ENCODE measurements around the gene FAM53B. TPM values are rescaled to one million over a fixed set of nuclear protein-coding genes. Genes with fewer than 3 reads are reported as not detected.

The FAM53B gene
- total RNA-seq, 4 donors from 2014 or later: 63.5 to 75.5 (median 67.3) TPM

GRCh38 chr10:124668517-124669051 lies 75.6 kb downstream of the FAM53B start:
- no peaks in the 10 kb centered on the region for H3K27me3 ChIP-seq
- TF ChIP-seq POLR2AphosphoS5 (IDR thresholded peaks at IDR 0.05): no peak
- TF ChIP-seq EP300 (IDR thresholded peaks at IDR 0.05): no peak
- no peak for TF ChIP-seq POLR2A (IDR thresholded peaks at IDR 0.05)
- TF ChIP-seq CTCF (IDR thresholded peaks at IDR 0.05): no peak
- DNase-seq (ENCODE audit: low spot score in 2 of 2): no peak
- H3K9me3 ChIP-seq: no peaks in the 10 kb centered on the region
- peaks cover 8% of the 10 kb centered on the region for H3K36me3 ChIP-seq
- H3K4me1 ChIP-seq: peaks cover 70% of the 10 kb centered on the region
- WGBS: 41% methylated on average over 6 of the region's 11 CpGs
- peak overlapping the region; percentile 30 for H3K27ac ChIP-seq
- no peak overlapping the region for H3K4me3 ChIP-seq

GRCh38 chr10:124667425-124668345 lies 76.5 kb downstream of the FAM53B start:
- peaks cover 66% of the 10 kb centered on the region for H3K4me1 ChIP-seq
- no peaks in the 10 kb centered on the region for H3K27me3 ChIP-seq
- 65% methylated on average over 12 of the region's 15 CpGs for WGBS
- TF ChIP-seq CTCF (IDR thresholded peaks at IDR 0.05) (no peak), EP300 (IDR thresholded peaks at IDR 0.05) (no peak), POLR2AphosphoS5 (IDR thresholded peaks at IDR 0.05) (no peak), POLR2A (IDR thresholded peaks at IDR 0.05) (no peak)
- no peak for DNase-seq (ENCODE audit: low spot score in 2 of 2)
- no peaks in the 10 kb centered on the region for H3K9me3 ChIP-seq
- peak overlapping the region; percentile 30 for H3K27ac ChIP-seq
- no peak overlapping the region for H3K4me3 ChIP-seq
- peaks cover 15% of the 10 kb centered on the region for H3K36me3 ChIP-seq

GRCh38 chr10:124666494-124666893 lies 77.7 kb downstream of the FAM53B start:
- Histone ChIP-seq H3K9me3 (no peaks in the 10 kb centered on the region), H3K4me3 (no peak overlapping the region), H3K36me3 (peaks cover 18% of the 10 kb centered on the region), H3K4me1 (peaks cover 54% of the 10 kb centered on the region), H3K27ac (no peak overlapping the region), H3K27me3 (no peaks in the 10 kb centered on the region)
- TF ChIP-seq POLR2AphosphoS5 (IDR thresholded peaks at IDR 0.05): no peak
- no peak for TF ChIP-seq EP300 (IDR thresholded peaks at IDR 0.05)
- no peak for TF ChIP-seq CTCF (IDR thresholded peaks at IDR 0.05)
- 90% methylated on average over 4 of the region's 10 CpGs for WGBS
- DNase-seq (ENCODE audit: low spot score in 2 of 2): no peak

- Histone ChIP-seq H3K36me3 (peaks cover 18% of the 10 kb centered on the region), H3K4me3 (no peak overlapping the region), H3K4me1 (peaks cover 49% of the 10 kb centered on the region), H3K27ac (no peak overlapping the region), H3K9me3 (no peaks in the 10 kb centered on the region), H3K27me3 (no peaks in the 10 kb centered on the region)
- no peak for DNase-seq (ENCODE audit: low spot score in 2 of 2)
- TF ChIP-seq CTCF (IDR thresholded peaks at IDR 0.05): no peak
- TF ChIP-seq POLR2A (IDR thresholded peaks at IDR 0.05): no peak
- TF ChIP-seq POLR2AphosphoS5 (IDR thresholded peaks at IDR 0.05): no peak
- no peak for TF ChIP-seq EP300 (IDR thresholded peaks at IDR 0.05)
- WGBS: 46% methylated on average over 2 of the region's 3 CpGs
Measured at GRCh38 chr10:124665980-124666379, 78.2 kb downstream of the FAM53B start.

- Histone ChIP-seq H3K9me3 (no peaks in the 10 kb centered on the region), H3K27ac (no peak overlapping the region), H3K27me3 (no peaks in the 10 kb centered on the region), H3K4me1 (peaks cover 44% of the 10 kb centered on the region), H3K4me3 (no peak overlapping the region), H3K36me3 (peaks cover 19% of the 10 kb centered on the region)
- TF ChIP-seq CTCF (IDR thresholded peaks at IDR 0.05): no peak
- TF ChIP-seq EP300 (IDR thresholded peaks at IDR 0.05): no peak
- no peak for TF ChIP-seq POLR2AphosphoS5 (IDR thresholded peaks at IDR 0.05)
- TF ChIP-seq POLR2A (IDR thresholded peaks at IDR 0.05): no peak
- DNase-seq (ENCODE audit: low spot score in 2 of 2): no peak
- WGBS: 91% methylated on average over 8 of the region's 8 CpGs
Measured at GRCh38 chr10:124665558-124665957, 78.6 kb downstream of the FAM53B start.
